ENCODE measurements around the gene MAPRE2. TPM values are rescaled to one million over a fixed set of nuclear protein-coding genes. Genes with fewer than 3 reads are reported as not detected.

MAPRE2 gene
- total and polyA plus RNA-seq, 2 of the 13 experiments (the other 11 are each of a cell fraction or from before 2014, with no cell fraction given), result 34.5 to 67.9 TPM

- TF ChIP-seq RFXAP (CRISPR knock-in tag; IDR thresholded peaks at IDR 0.05; ENCODE audit: borderline replicate concordance) (peak; percentile 97), TAF1 (CRISPR knock-in tag; IDR thresholded peaks at IDR 0.05) (peak; percentile 89), HES4 (CRISPR knock-in tag; IDR thresholded peaks at IDR 0.05; ENCODE audit: borderline replicate concordance) (peak; percentile 79), ZSCAN21 (CRISPR knock-in tag; IDR thresholded peaks at IDR 0.05; ENCODE audit: borderline replicate concordance) (peak; percentile 36; the same call in 1 of the 2 replicates), ZNF407 (CRISPR knock-in tag; IDR thresholded peaks at IDR 0.05; ENCODE audit: not compliant biosample characterization) (peak; percentile 87), YY1 (IDR thresholded peaks at IDR 0.05; ENCODE audit: insufficient read depth, insufficient replicate concordance, low read depth, low read length) (peak; percentile 40), ZNF558 (CRISPR knock-in tag; IDR thresholded peaks at IDR 0.05; ENCODE audit: borderline replicate concordance) (no peak), SPEN (CRISPR knock-in tag; IDR thresholded peaks at IDR 0.05; ENCODE audit: low read depth) (peak; percentile 69; the same call in 1 of the 2 replicates), TFAP4 (IDR thresholded peaks at IDR 0.05; ENCODE audit: borderline replicate concordance, low read depth) (peak; percentile 77), ATM (IDR thresholded peaks at IDR 0.05; ENCODE audit: borderline replicate concordance) (no peak), NCOA2 (CRISPR knock-in tag; IDR thresholded peaks at IDR 0.05) (peak; percentile 41; the same call in 1 of the 2 replicates), KMT2A (CRISPR knock-in tag; IDR thresholded peaks at IDR 0.05) (peak; percentile 95), MAZ (IDR thresholded peaks at IDR 0.05; ENCODE audit: borderline replicate concordance, low read depth, low read length) (peak; percentile 95), MAZ (CRISPR knock-in tag; IDR thresholded peaks at IDR 0.05; ENCODE audit: low read depth) (peak; percentile 70)
- TF ChIP-seq, protein P1, sequence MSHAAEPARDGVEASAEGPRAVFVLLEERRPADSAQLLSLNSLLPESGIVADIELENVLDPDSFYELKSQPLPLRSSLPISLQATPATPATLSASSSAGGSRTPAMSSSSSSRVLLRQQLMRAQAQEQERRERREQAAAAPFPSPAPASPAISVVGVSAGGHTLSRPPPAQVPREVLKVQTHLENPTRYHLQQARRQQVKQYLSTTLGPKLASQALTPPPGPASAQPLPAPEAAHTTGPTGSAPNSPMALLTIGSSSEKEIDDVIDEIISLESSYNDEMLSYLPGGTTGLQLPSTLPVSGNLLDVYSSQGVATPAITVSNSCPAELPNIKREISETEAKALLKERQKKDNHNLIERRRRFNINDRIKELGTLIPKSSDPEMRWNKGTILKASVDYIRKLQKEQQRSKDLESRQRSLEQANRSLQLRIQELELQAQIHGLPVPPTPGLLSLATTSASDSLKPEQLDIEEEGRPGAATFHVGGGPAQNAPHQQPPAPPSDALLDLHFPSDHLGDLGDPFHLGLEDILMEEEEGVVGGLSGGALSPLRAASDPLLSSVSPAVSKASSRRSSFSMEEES (CRISPR knock-in tag; IDR thresholded peaks at IDR 0.05), result peak; percentile 90
Measured at GRCh38 chr18:35040988-35041814, at the start of gene MAPRE2 (continued).

Measured in HepG2 (cell line).